Measurements from ENCODE around the gene CAV2.

CAV2 gene

GRCh38 chr7:116543664-116544063 is 44.1 kb downstream of the CAV2 start:
- DNase-seq (ENCODE audit: low read depth): peak; percentile 55
- TF ChIP-seq CTCF (IDR thresholded peaks at IDR 0.05; ENCODE audit: low read length, missing control alignments): no peak
- no peak overlapping the region for H3K4me3 ChIP-seq (replicated peaks; ENCODE audit: low read depth, low read length)

GRCh38 chr7:116544487-116544886 is 44.9 kb downstream of the CAV2 start:
- TF ChIP-seq CTCF (IDR thresholded peaks at IDR 0.05; ENCODE audit: low read length, missing control alignments): no peak
- no peak overlapping the region for H3K4me3 ChIP-seq (replicated peaks; ENCODE audit: low read depth, low read length)
- DNase-seq (ENCODE audit: low read depth): no peak

- no peak overlapping the region for H3K4me3 ChIP-seq (replicated peaks; ENCODE audit: low read depth, low read length)
- TF ChIP-seq CTCF (IDR thresholded peaks at IDR 0.05; ENCODE audit: low read length, missing control alignments): no peak
Observed at GRCh38 chr7:116545411-116545993, 46.0 kb downstream of the CAV2 start.

GRCh38 chr7:116546054-116546453 is 46.5 kb downstream of the CAV2 start:
- H3K4me3 ChIP-seq (replicated peaks; ENCODE audit: low read depth, low read length): no peak overlapping the region
- TF ChIP-seq CTCF (IDR thresholded peaks at IDR 0.05; ENCODE audit: low read length, missing control alignments): no peak
- DNase-seq (ENCODE audit: low read depth): no peak

More at GRCh38 chr7:116545411-116545993, 46.0 kb downstream of the CAV2 start:
- no peak for DNase-seq (ENCODE audit: low read depth)

GRCh38 chr7:116546916-116547315 is 47.4 kb downstream of the CAV2 start:
- TF ChIP-seq CTCF (IDR thresholded peaks at IDR 0.05; ENCODE audit: low read length, missing control alignments): no peak
- DNase-seq (ENCODE audit: low read depth): no peak

DNA sequence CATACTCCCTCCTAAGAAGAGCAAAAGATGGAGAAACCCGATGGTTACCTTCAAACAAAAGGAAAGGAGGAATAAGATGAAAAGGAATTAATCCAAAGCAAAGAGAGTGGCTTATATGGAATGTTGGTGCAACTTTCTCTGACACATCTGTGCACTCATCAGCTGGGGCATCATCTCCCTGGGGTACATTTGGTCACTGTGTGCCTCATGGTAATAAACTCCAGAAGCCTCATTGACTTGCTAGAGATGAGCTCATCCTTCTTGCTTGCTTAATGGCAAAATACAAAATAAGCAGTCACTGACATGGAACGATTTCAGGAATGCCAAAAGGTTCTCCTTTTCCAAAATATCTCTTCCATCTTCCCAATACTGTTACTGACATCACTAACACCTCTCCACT is 47.8 kb downstream of the CAV2 start:
- no peak for TF ChIP-seq CTCF (IDR thresholded peaks at IDR 0.05; ENCODE audit: low read length, missing control alignments)
- no peak overlapping the region for H3K4me3 ChIP-seq (replicated peaks; ENCODE audit: low read depth, low read length)
- no peak for DNase-seq (ENCODE audit: low read depth)

More at GRCh38 chr7:116546916-116547315, 47.4 kb downstream of the CAV2 start:
- H3K4me3 ChIP-seq (replicated peaks; ENCODE audit: low read depth, low read length): no peak overlapping the region

- no peak for DNase-seq (ENCODE audit: low read depth)
- no peak for TF ChIP-seq CTCF (IDR thresholded peaks at IDR 0.05; ENCODE audit: low read length, missing control alignments)
- no peak overlapping the region for H3K4me3 ChIP-seq (replicated peaks; ENCODE audit: low read depth, low read length)
Observed at GRCh38 chr7:116548506-116548905, 49.0 kb downstream of the CAV2 start.

Data from fibroblast of pulmonary artery (primary cell).